ENCODE results near the gene DTNA.

DTNA gene

DNA sequence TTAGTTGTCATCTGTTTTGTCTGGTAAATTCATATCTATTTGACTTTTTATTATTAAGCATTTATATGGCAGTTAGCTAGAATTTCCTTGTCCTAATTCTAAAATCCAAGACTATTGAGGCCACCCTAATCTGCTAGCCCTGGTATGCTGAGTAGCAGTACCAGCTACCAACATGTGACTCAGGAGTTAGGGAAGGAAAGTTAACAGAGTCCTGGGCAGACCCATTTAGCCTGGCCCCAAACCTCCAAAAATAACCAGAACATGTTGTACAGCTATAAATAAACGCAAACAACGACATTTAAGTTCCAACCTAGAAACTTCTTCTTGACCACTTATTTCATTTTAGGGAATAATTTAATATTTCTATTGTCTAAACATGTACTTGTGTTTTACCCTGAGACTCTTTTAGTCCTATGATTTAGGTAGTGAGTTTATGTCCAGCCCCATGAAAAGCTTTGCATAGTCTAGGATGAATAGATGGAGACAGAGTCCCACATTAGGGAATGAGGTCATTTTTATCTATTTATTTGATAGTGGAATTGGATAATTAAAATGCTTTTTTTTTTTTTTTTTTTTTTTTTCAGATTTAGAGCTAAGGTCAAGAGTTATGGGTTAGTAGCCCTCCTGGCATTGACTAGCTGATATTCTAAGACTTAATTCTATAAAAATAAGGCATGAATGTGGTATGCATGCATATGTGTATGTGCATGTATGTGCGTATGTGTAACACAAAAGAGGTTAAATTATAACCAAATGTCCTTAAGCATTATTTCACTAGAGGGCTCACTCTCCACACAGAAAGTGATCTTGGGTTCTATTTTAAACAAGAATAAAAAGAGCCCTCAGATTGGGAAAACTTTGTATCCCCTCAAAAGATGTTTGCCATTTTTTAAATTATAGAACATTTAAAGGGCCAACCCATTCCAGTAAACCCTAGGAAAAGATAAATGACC is 171.1 kb downstream of the DTNA start:
- DNase-seq (ENCODE audit: low read depth), result no peak
- H3K4me3 ChIP-seq (ENCODE audit: low read depth, low read length), result no peak overlapping the region
- TF ChIP-seq, protein P1, sequence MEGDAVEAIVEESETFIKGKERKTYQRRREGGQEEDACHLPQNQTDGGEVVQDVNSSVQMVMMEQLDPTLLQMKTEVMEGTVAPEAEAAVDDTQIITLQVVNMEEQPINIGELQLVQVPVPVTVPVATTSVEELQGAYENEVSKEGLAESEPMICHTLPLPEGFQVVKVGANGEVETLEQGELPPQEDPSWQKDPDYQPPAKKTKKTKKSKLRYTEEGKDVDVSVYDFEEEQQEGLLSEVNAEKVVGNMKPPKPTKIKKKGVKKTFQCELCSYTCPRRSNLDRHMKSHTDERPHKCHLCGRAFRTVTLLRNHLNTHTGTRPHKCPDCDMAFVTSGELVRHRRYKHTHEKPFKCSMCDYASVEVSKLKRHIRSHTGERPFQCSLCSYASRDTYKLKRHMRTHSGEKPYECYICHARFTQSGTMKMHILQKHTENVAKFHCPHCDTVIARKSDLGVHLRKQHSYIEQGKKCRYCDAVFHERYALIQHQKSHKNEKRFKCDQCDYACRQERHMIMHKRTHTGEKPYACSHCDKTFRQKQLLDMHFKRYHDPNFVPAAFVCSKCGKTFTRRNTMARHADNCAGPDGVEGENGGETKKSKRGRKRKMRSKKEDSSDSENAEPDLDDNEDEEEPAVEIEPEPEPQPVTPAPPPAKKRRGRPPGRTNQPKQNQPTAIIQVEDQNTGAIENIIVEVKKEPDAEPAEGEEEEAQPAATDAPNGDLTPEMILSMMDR (IDR thresholded peaks at IDR 0.05; ENCODE audit: low read depth, low read length, missing control alignments), result no peak

DNA sequence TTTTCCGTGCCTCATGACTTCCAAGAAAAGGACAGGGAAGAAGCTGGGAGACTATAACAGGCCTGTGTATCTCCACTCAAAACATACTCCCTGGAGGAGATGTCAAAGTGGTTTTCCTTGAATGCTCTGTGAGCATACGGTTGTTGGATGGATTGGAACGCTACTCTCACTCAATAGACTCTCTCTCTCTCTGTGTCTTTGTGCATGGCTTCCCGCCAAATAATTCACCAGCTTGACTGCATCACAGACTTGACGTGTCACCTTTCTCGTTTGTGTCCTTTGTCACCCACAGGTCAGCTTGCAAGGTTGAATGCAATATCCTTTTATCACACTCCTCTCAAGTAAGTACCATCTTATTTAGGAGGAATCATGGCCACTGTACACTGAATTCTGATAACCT is 174.3 kb downstream of the DTNA start:
- H3K4me3 ChIP-seq (ENCODE audit: low read depth, low read length), result no peak overlapping the region
- DNase-seq (ENCODE audit: low read depth), result no peak
- TF ChIP-seq, protein P1 (IDR thresholded peaks at IDR 0.05; ENCODE audit: low read depth, low read length, missing control alignments), result no peak

DNA sequence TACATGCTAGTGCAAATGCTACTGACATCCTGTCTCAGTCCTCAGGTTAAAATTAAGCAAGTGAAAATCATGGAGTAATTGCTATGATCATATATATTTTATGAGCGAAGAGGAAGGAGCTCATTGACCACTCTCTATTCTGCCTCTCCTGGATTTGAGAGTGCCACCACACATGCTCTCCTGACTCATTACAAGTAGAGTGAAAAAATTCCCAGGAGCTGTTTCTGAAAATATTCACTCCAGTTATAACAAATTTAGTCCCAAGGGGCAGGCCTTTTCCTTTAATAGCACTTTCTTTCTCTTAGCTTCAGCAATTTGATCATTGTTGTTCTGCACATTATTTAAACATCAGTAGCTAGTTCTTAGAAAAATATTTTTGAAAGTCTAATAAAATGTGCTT is 176.1 kb downstream of the DTNA start:
- H3K4me3 ChIP-seq (ENCODE audit: low read depth, low read length), result no peak overlapping the region
- TF ChIP-seq, protein P1 (IDR thresholded peaks at IDR 0.05; ENCODE audit: low read depth, low read length, missing control alignments), result no peak
- no peak for DNase-seq (ENCODE audit: low read depth)

DNA sequence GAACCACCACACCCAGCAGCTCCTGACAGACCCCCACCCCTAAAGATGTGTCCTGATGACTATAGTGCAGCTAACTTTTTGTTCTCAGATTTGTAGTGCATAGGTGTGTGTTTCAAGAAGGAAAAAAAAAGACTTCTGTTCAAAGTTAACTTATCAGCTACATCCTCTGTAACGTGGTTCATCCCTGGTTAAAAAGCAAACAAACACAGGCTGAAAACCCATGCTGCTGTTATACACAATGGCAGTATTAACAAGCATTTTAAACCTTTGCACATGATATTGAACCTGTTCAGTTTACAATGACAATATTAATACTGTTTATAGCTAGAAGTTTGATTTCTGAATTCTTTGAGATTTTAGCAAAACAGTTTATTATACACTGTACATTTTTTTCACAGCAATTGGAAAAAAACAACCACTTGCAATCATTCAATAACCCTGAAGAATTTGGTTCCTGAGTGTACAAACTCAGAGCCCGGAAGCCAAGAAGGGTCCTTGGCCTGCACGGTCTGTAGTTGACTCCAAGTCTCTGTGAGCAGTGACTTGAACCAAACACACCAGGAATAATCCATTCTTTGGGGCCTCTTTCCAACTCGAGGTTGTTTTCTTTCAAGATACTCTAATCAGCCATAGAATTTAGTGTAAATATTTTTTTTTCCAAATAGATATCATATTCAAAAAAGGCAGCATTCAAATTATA is 177.9 kb downstream of the DTNA start:
- TF ChIP-seq, protein P1 (IDR thresholded peaks at IDR 0.05; ENCODE audit: low read depth, low read length, missing control alignments), result no peak
- H3K4me3 ChIP-seq (ENCODE audit: low read depth, low read length), result no peak overlapping the region
- no peak for DNase-seq (ENCODE audit: low read depth)

DNA sequence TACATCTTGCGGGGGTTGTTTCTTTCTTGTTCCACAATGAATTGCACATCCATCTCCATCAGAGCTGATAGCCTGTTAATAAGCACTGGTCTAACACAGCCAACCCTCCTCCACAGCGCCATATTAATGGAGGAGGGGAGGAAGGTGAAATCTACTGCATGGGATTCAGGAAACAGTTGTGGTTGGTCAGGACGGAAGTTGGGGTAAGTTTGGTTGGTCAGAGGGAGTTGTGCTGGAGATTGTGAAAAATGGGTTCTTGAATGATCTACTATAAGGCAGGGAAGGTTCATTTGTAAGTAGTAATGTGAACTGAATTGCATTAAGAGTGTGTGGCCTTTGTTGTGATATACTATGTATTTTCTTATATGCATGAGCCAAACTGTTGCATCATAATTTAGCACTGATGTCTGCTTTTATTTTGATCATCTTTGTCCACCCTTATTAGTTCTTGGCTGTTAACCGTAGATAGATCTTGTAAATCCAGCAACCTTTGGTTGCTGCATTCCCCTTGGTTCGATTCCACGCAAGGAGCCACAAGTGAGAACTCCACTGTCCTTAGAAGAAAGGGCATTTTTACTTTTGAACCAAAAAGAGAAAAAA is 180.5 kb downstream of the DTNA start:
- H3K4me3 ChIP-seq (ENCODE audit: low read depth, low read length), result no peak overlapping the region
- no peak for DNase-seq (ENCODE audit: low read depth)
- TF ChIP-seq, protein P1 (IDR thresholded peaks at IDR 0.05; ENCODE audit: low read depth, low read length, missing control alignments), result no peak

DNA sequence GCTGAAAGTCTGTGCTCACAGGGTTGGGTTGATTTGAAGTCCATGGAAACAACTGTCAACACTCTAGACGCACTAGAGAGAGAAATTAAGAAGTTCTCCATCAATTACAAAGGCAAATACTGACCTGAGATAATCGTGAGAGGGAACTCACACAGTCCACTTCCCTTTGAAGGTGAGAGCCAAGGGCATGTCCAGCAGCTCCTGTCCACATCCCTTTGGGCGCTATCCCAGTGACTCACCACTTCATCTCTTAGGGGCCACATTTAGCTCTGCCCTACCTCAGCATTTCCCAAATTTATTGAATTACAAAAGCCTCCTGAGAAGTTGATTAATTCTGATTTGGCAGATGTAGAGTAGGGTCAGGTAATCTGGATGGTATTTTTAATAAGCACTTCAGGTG is 182.3 kb downstream of the DTNA start:
- TF ChIP-seq, protein P1 (IDR thresholded peaks at IDR 0.05; ENCODE audit: low read depth, low read length, missing control alignments), result no peak
- no peak overlapping the region for H3K4me3 ChIP-seq (ENCODE audit: low read depth, low read length)
- DNase-seq (ENCODE audit: low read depth), result no peak

Data from GM12864 (cell line).